CD8-positive, alpha-beta memory T cell (primary cell): ENCODE data around the gene GRB7. TPM values are rescaled to one million over a fixed set of nuclear protein-coding genes. Genes with fewer than 3 reads are reported as not detected.

Experiments used
- CTCF ChIA-PET: fragments of 350-600 bp; sonication (Branson Sonifier 250); formaldehyde crosslinking; loops from one replicate; lab custom pipeline; 2021; ENCODE audit warnings: antibody characterized with exemption; lab: Charles Lee
- POLR2A ChIA-PET: fragments of 350-600 bp; sonication (Branson Sonifier 250); formaldehyde crosslinking; loops from one replicate; lab custom pipeline; 2021; ENCODE audit warnings: antibody characterized with exemption; lab: Charles Lee
- DNase-seq, 5 donors: peaks; one replicate each; pipeline versions ENCODE4 v3.0.0 to v3.0.0-alpha.2; 2020 to 2022; ENCODE audit warnings: mixed read lengths in 1 of 5
- H3K27ac ChIP-seq: one replicate; pipeline ENCODE4 v1.7.0; 2013; ENCODE audit warnings: low read depth, mild to moderate bottlenecking, low read length, moderate library complexity
- H3K27me3 ChIP-seq: 2 replicates; pipeline ENCODE4 v1.7.0; 2013; ENCODE audit warnings: low read length, mild to moderate bottlenecking; ENCODE audit not compliant: insufficient read depth, poor library complexity, severe bottlenecking
- H3K36me3 ChIP-seq: 2 replicates; pipeline ENCODE4 v1.7.0; 2013; ENCODE audit warnings: mild to moderate bottlenecking, low read length, moderate library complexity; ENCODE audit not compliant: insufficient read depth
- H3K4me1 ChIP-seq: 2 replicates; pipeline ENCODE4 v1.7.0; 2013; ENCODE audit warnings: mild to moderate bottlenecking, low read length, moderate library complexity; ENCODE audit not compliant: insufficient read depth
- H3K4me3 ChIP-seq: 2 replicates; pipeline ENCODE4 v1.7.0; 2013; ENCODE audit warnings: mild to moderate bottlenecking, low read length
- H3K9me3 ChIP-seq: 2 replicates; pipeline ENCODE4 v1.7.0; 2013; ENCODE audit warnings: mild to moderate bottlenecking, low read length
- H3K27ac Mint-ChIP-seq, 8 donors: one replicate each; pipeline ENCODE4 v1.8.0; 2020 to 2021; ENCODE audit warnings: mixed read lengths in 8 of 8, mild to moderate bottlenecking in 6 of 8, inconsistent platforms in 3 of 8, moderate library complexity in 3 of 8
- H3K27me3 Mint-ChIP-seq, 2 donors: one replicate each; pipeline ENCODE4 v1.8.0; 2020 to 2021; ENCODE audit warnings: mixed read lengths in 2 of 2, mild to moderate bottlenecking in 1 of 2, moderate library complexity in 1 of 2
- H3K36me3 Mint-ChIP-seq, 3 donors: one replicate each; pipeline ENCODE4 v1.8.0; 2020 to 2021; ENCODE audit warnings: mixed read lengths in 3 of 3, inconsistent platforms in 1 of 3, mild to moderate bottlenecking in 1 of 3
- H3K4me1 Mint-ChIP-seq, 3 donors: one replicate each; pipeline ENCODE4 v1.8.0; 2020 to 2021; ENCODE audit warnings: mixed read lengths in 3 of 3, inconsistent platforms in 1 of 3, mild to moderate bottlenecking in 1 of 3
- H3K4me3 Mint-ChIP-seq, 7 donors: one replicate each; pipeline ENCODE4 v1.8.0; 2020 to 2021; ENCODE audit warnings: mixed read lengths in 7 of 7, mild to moderate bottlenecking in 6 of 7, moderate library complexity in 4 of 7, inconsistent platforms in 2 of 7
- H3K9me3 Mint-ChIP-seq, 5 donors: one replicate each; pipeline ENCODE4 v1.8.0; 2020 to 2022; ENCODE audit warnings: mixed read lengths in 5 of 5, mild to moderate bottlenecking in 3 of 5, moderate library complexity in 2 of 5, inconsistent platforms in 1 of 5
- polyA plus RNA-seq: library from polyadenylated mRNA; unstranded; fragments of 300-500 nt; fragmentation: Illumina TruSeq; gene quantifications from one replicate; pipeline ENCODE4 v1.2.3, GENCODE V29; 2021
- total RNA-seq, 2 experiments: library from RNA; stranded (reverse); gene quantifications; one replicate each; pipeline ENCODE4 v1.2.3, GENCODE V29; 2021

GRB7 gene
- total and polyA plus RNA-seq, 3 experiments from 2014 or later: not detected

GRCh38 chr17:39738983-39739884, 1.5 kb downstream of the GRB7 start:
- no peaks in the 10 kb centered on the region for H3K27me3 ChIP-seq
- H3K27ac ChIP-seq: no peak overlapping the region
- H3K36me3 ChIP-seq: no peaks in the 10 kb centered on the region
- ChIA-PET POLR2A (no interaction called here), CTCF (no interaction called here)
- H3K4me3 ChIP-seq: no peak overlapping the region
- Mint-ChIP-seq H3K4me1 (peaks cover 4 to 6% (median 6%) of the 10 kb centered on the region in 3 donors), H3K27me3 (peaks cover 21 to 30% of the 10 kb centered on the region in 2 donors), H3K4me3 (peak overlapping the region in 1 of 7 donors; percentile 40), H3K9me3 (no peaks in the 10 kb centered on the region), H3K27ac (peak overlapping the region in 2 of 8 donors; percentile 52 to 90), H3K36me3 (no peaks in the 10 kb centered on the region)
- H3K9me3 ChIP-seq: no peaks in the 10 kb centered on the region
- H3K4me1 ChIP-seq: no peaks in the 10 kb centered on the region
- peak in 1 of 5 donors; percentile 38 for DNase-seq

DNA sequence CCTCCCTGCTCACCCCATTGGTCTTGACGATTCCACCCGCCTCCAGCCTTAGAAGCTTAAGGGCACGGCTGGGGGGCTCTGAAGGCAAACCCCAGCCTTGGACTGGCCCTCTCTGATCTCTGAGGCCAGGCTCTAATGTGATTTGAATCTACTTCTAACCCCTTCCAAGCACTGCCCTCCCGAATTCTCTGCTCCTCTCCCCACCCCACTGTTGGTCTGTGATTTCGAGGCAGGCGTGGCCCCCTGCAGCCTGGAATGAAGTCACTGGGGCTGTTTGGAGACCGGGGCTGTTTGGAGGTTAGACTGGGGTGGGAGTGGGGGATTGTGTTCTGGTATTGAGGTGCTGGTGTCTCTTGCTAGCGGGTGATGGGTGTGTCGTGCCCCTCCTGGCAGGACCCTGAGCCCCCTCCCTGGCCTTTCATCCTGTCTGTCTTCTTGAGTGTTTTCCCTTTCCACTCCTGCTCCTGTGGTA, 2.2 kb downstream of the GRB7 start:
- H3K27ac ChIP-seq: no peak overlapping the region
- no peaks in the 10 kb centered on the region for H3K36me3 Mint-ChIP-seq
- ChIA-PET POLR2A (no interaction called here), CTCF (no interaction called here)
- no peaks in the 10 kb centered on the region for H3K36me3 ChIP-seq
- H3K4me3 ChIP-seq: no peak overlapping the region
- H3K27me3 ChIP-seq: no peaks in the 10 kb centered on the region
- no peaks in the 10 kb centered on the region for H3K9me3 Mint-ChIP-seq
- peak in 1 of 5 donors; percentile 35 for DNase-seq
- no peak overlapping the region for H3K27ac Mint-ChIP-seq
- peaks cover 21 to 30% of the 10 kb centered on the region in 2 donors for H3K27me3 Mint-ChIP-seq
- H3K4me3 Mint-ChIP-seq: no peak overlapping the region
- no peaks in the 10 kb centered on the region for H3K9me3 ChIP-seq
- no peaks in the 10 kb centered on the region for H3K4me1 ChIP-seq
- H3K4me1 Mint-ChIP-seq: peaks cover 4 to 6% (median 6%) of the 10 kb centered on the region in 3 donors

DNA sequence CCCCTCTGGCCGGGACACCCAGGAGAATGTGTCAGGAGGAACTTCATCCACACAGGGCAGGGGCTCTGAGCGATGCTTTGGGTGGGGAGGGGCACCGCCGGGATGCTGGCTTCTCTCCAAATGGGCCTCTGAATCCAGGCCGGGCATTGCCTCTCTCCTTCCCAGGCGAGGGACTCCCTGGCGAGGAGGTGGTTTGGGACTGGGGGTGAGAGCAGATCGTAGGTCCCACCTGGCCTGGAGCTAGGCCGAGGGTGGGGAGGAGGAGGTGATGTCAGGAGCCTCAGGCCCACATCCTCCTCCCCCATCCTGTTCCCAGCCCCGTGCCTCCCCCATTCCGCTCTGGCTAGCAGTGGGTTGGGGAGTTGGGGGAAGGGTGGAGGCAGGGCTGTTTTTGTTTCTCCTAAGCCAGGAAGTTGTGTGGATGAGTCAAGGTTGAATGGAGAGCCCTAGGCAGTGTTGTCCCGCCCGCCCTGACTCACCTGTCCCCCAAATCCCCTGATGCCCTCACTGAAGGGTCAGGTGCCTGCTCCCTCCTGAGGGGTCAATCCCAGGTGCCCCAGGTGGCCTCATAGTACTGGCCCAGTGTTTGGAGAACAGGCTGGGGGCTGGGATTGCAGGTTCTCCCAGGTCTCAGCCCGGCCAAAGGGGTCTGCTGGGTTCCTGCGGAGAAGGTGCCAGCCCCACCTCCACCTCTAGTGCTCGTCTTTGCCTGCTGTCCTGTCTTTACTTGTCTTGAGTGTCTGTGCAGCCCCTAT, 2.8 kb downstream of the GRB7 start:
- H3K4me1 Mint-ChIP-seq: peaks cover 4 to 6% (median 6%) of the 10 kb centered on the region in 3 donors
- ChIA-PET CTCF (no interaction called here), POLR2A (no interaction called here)
- H3K9me3 Mint-ChIP-seq: no peaks in the 10 kb centered on the region
- Histone ChIP-seq H3K9me3 (no peaks in the 10 kb centered on the region), H3K27ac (no peak overlapping the region), H3K27me3 (no peaks in the 10 kb centered on the region), H3K4me1 (no peaks in the 10 kb centered on the region), H3K36me3 (no peaks in the 10 kb centered on the region), H3K4me3 (no peak overlapping the region)
- H3K36me3 Mint-ChIP-seq: no peaks in the 10 kb centered on the region
- no peak overlapping the region for H3K27ac Mint-ChIP-seq
- peak in 1 of 5 donors; percentile 23 for DNase-seq
- peaks cover 21 to 30% of the 10 kb centered on the region in 2 donors for H3K27me3 Mint-ChIP-seq
- no peak overlapping the region for H3K4me3 Mint-ChIP-seq

GRCh38 chr17:39742126-39742855, 4.6 kb downstream of the GRB7 start:
- Mint-ChIP-seq H3K27ac (no peak overlapping the region), H3K4me1 (peaks cover 4 to 6% (median 6%) of the 10 kb centered on the region in 3 donors), H3K9me3 (no peaks in the 10 kb centered on the region), H3K36me3 (no peaks in the 10 kb centered on the region), H3K4me3 (no peak overlapping the region), H3K27me3 (peaks cover 19 to 30% of the 10 kb centered on the region in 2 donors)
- H3K27ac ChIP-seq: no peak overlapping the region
- H3K4me1 ChIP-seq: no peaks in the 10 kb centered on the region
- no peak for DNase-seq
- no peaks in the 10 kb centered on the region for H3K27me3 ChIP-seq
- H3K36me3 ChIP-seq: no peaks in the 10 kb centered on the region
- H3K4me3 ChIP-seq: no peak overlapping the region
- H3K9me3 ChIP-seq: no peaks in the 10 kb centered on the region
- POLR2A ChIA-PET: no interaction called here
- CTCF ChIA-PET: no interaction called here

DNA sequence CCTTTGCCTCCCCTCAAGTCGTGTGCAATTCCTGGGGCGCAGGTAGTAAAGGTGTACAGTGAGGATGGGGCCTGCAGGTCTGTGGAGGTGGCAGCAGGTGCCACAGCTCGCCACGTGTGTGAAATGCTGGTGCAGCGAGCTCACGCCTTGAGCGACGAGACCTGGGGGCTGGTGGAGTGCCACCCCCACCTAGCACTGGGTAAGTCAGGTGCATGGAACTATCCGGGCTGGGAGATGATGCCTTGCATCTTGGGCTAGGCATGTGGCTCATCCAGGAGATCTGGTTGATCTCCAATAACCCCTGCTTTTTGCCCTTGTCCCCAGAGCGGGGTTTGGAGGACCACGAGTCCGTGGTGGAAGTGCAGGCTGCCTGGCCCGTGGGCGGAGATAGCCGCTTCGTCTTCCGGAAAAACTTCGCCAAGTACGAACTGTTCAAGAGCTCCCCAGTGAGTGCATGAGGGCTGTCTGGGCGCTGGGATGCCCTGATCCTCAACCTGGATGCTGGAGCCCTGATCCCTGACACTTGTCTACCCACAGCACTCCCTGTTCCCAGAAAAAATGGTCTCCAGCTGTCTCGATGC, 5.2 kb downstream of the GRB7 start:
- Histone ChIP-seq H3K27ac (no peak overlapping the region), H3K9me3 (no peaks in the 10 kb centered on the region), H3K4me3 (no peak overlapping the region), H3K36me3 (no peaks in the 10 kb centered on the region), H3K4me1 (no peaks in the 10 kb centered on the region), H3K27me3 (no peaks in the 10 kb centered on the region)
- ChIA-PET POLR2A (no interaction called here), CTCF (no interaction called here)
- Mint-ChIP-seq H3K27ac (no peak overlapping the region), H3K27me3 (peaks cover 19 to 30% of the 10 kb centered on the region in 2 donors), H3K4me3 (no peak overlapping the region), H3K9me3 (no peaks in the 10 kb centered on the region), H3K36me3 (no peaks in the 10 kb centered on the region), H3K4me1 (peaks cover 4 to 6% (median 6%) of the 10 kb centered on the region in 3 donors)
- no peak for DNase-seq

DNA sequence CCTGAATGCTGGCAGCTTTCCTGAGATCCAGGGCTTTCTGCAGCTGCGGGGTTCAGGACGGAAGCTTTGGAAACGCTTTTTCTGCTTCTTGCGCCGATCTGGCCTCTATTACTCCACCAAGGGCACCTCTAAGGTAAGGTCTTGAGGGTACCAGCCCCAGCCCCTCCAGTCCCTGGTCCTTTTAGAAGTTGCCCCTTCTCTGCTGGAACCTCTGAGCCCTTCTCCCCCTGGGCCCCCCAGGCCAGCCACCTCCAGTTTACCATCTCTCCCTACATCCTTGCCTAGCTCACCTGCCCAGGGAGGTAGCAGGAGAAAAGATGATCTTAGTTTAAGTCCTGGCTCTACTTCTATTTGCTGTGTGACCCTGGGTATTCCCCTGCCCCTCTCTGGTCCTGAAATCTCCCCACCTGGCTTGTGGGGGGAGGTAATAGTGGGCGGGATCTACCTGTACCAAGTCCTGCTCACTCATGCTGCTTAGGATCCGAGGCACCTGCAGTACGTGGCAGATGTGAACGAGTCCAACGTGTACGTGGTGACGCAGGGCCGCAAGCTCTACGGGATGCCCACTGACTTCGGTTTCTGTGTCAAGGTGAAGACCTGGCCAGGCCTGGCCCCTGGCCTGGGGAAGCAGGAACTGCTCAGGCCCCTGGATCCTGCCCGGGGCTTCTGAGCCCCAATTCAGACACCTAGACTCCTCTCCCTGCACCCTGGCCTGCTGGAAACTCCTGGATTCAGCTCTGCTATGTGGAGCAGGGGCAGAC, 6.5 kb downstream of the GRB7 start:
- CTCF ChIA-PET: interaction anchor here (0.8 kb wide), 1 partner anchor 123 kb away, joined by 5 read pairs; no protein-coding TSS in a partner anchor

DNA sequence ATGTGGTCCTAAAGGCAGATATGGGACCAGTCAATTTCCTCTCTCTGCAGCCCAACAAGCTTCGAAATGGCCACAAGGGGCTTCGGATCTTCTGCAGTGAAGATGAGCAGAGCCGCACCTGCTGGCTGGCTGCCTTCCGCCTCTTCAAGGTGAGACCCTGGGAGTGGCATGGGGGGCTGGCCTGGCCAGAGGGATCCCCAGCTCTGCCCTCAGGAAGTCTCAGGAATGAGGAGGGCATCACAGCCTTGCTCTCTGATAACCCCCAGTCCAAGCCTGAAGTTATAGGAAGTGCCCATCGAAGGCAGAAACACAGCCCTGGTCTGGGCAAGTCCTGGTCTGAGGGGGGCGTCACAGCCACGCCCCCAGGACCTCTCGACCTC, 7.1 kb downstream of the GRB7 start:
- H3K27ac Mint-ChIP-seq: peak overlapping the region in 1 of 8 donors; percentile 29
- no peaks in the 10 kb centered on the region for H3K9me3 Mint-ChIP-seq
- no peak for DNase-seq
- H3K4me3 Mint-ChIP-seq: no peak overlapping the region
- H3K4me1 Mint-ChIP-seq: no peaks in the 10 kb centered on the region
- H3K9me3 ChIP-seq: no peaks in the 10 kb centered on the region
- ChIA-PET CTCF (interaction anchor here (0.8 kb wide), 1 partner anchor 123 kb away, joined by 5 read pairs; no protein-coding TSS in a partner anchor), POLR2A (no interaction called here)
- H3K27ac ChIP-seq: no peak overlapping the region
- no peaks in the 10 kb centered on the region for H3K36me3 Mint-ChIP-seq
- H3K4me1 ChIP-seq: no peaks in the 10 kb centered on the region
- H3K27me3 Mint-ChIP-seq: peaks cover 13 to 17% of the 10 kb centered on the region in 2 donors
- no peaks in the 10 kb centered on the region for H3K27me3 ChIP-seq
- H3K4me3 ChIP-seq: no peak overlapping the region
- no peaks in the 10 kb centered on the region for H3K36me3 ChIP-seq

More for the DNA sequence above, 6.5 kb downstream of the GRB7 start:
- no peaks in the 10 kb centered on the region for H3K27me3 ChIP-seq
- no peak overlapping the region for H3K4me3 ChIP-seq
- H3K9me3 Mint-ChIP-seq: no peaks in the 10 kb centered on the region
- H3K9me3 ChIP-seq: no peaks in the 10 kb centered on the region
- POLR2A ChIA-PET: no interaction called here
- no peaks in the 10 kb centered on the region for H3K36me3 ChIP-seq
- H3K36me3 Mint-ChIP-seq: no peaks in the 10 kb centered on the region
- no peaks in the 10 kb centered on the region for H3K4me1 ChIP-seq
- DNase-seq: no peak
- H3K4me3 Mint-ChIP-seq: no peak overlapping the region
- no peaks in the 10 kb centered on the region for H3K4me1 Mint-ChIP-seq
- H3K27ac ChIP-seq: no peak overlapping the region
- H3K27ac Mint-ChIP-seq: no peak overlapping the region
- peaks cover 14 to 22% of the 10 kb centered on the region in 2 donors for H3K27me3 Mint-ChIP-seq
